ENCODE measurements around the gene ZSCAN21.

ZSCAN21 gene

GRCh38 chr7:100085515-100085914, 35.9 kb downstream of the ZSCAN21 start:
- TF ChIP-seq POLR2AphosphoS5 (IDR thresholded peaks at IDR 0.05; ENCODE audit: low read depth, low read length) (no peak), FOXP2 (optimal IDR thresholded peaks at IDR 0.05; ENCODE audit: borderline replicate concordance, extremely low read depth, extremely low read length, insufficient read depth) (no peak), REST (IDR thresholded peaks at IDR 0.05; ENCODE audit: insufficient read depth in 1 of 2, low read depth in 2 of 2, low read length in 2 of 2) (no peak), TAF1 (IDR thresholded peaks at IDR 0.05; ENCODE audit: borderline replicate concordance, insufficient read depth, low read length) (no peak), SIN3A (IDR thresholded peaks at IDR 0.05; ENCODE audit: borderline replicate concordance, insufficient read depth, low read length) (no peak)

- TF ChIP-seq TAF1 (IDR thresholded peaks at IDR 0.05; ENCODE audit: borderline replicate concordance, insufficient read depth, low read length) (no peak), SIN3A (IDR thresholded peaks at IDR 0.05; ENCODE audit: borderline replicate concordance, insufficient read depth, low read length) (no peak), REST (IDR thresholded peaks at IDR 0.05; ENCODE audit: insufficient read depth in 1 of 2, low read depth in 2 of 2, low read length in 2 of 2) (no peak), POLR2AphosphoS5 (IDR thresholded peaks at IDR 0.05; ENCODE audit: low read depth, low read length) (no peak), FOXP2 (optimal IDR thresholded peaks at IDR 0.05; ENCODE audit: borderline replicate concordance, extremely low read depth, extremely low read length, insufficient read depth) (no peak)
Measured at GRCh38 chr7:100087055-100087750, 37.6 kb downstream of the ZSCAN21 start.

GRCh38 chr7:100088095-100088620, 38.6 kb downstream of the ZSCAN21 start:
- no peak for TF ChIP-seq REST (IDR thresholded peaks at IDR 0.05; ENCODE audit: insufficient read depth in 1 of 2, low read depth in 2 of 2, low read length in 2 of 2)
- TF ChIP-seq SIN3A (IDR thresholded peaks at IDR 0.05; ENCODE audit: borderline replicate concordance, insufficient read depth, low read length): no peak
- TF ChIP-seq TAF1 (IDR thresholded peaks at IDR 0.05; ENCODE audit: borderline replicate concordance, insufficient read depth, low read length): no peak
- TF ChIP-seq FOXP2 (optimal IDR thresholded peaks at IDR 0.05; ENCODE audit: borderline replicate concordance, extremely low read depth, extremely low read length, insufficient read depth): no peak

- TF ChIP-seq TAF1 (IDR thresholded peaks at IDR 0.05; ENCODE audit: borderline replicate concordance, insufficient read depth, low read length): peak; percentile 82; the same call in 1 of the 2 replicates
- TF ChIP-seq FOXP2 (optimal IDR thresholded peaks at IDR 0.05; ENCODE audit: borderline replicate concordance, extremely low read depth, extremely low read length, insufficient read depth): peak; percentile 71
- TF ChIP-seq REST (IDR thresholded peaks at IDR 0.05; ENCODE audit: insufficient read depth in 1 of 2, low read depth in 2 of 2, low read length in 2 of 2): 0 out of 4 replicates have a peak, but pooled peaks of 1 of the 2 experiments have one; percentile 27
- peak; percentile 95 for TF ChIP-seq POLR2AphosphoS5 (IDR thresholded peaks at IDR 0.05; ENCODE audit: low read depth, low read length)
- 0 out of 2 replicates have a peak, but pooled peaks have one; percentile 57 for TF ChIP-seq SIN3A (IDR thresholded peaks at IDR 0.05; ENCODE audit: borderline replicate concordance, insufficient read depth, low read length)
Measured at GRCh38 chr7:100088621-100089457, 39.3 kb downstream of the ZSCAN21 start, which contains the start of gene COPS6. COPS6 (plus strand) TSS chr7:100088969; CDS start chr7:100088991, 22 bp downstream.

Measured in PFSK-1 (cell line).